ENCODE results near the gene KCNE4.

DNA sequence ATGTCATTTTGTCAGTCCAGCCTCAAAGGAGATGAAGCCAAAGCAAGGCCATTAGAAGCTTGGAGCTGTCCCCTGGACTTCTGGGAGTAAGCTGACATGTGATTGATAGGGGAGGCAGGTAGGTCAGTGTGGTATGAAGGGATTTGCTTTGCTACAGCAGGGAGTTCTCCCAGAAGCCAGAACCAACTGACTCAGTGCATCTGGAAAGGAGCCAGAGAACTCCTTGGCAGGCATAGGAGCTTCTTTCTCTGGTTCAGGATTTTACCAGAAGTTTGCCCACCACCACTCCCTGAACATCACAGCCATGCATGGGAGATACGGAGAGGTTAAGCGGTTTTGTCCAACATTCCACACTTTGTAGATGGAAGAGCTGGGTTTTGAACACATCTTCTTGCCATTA lies 24.5 kb upstream of the KCNE4 start:
- TF ChIP-seq, protein P1, sequence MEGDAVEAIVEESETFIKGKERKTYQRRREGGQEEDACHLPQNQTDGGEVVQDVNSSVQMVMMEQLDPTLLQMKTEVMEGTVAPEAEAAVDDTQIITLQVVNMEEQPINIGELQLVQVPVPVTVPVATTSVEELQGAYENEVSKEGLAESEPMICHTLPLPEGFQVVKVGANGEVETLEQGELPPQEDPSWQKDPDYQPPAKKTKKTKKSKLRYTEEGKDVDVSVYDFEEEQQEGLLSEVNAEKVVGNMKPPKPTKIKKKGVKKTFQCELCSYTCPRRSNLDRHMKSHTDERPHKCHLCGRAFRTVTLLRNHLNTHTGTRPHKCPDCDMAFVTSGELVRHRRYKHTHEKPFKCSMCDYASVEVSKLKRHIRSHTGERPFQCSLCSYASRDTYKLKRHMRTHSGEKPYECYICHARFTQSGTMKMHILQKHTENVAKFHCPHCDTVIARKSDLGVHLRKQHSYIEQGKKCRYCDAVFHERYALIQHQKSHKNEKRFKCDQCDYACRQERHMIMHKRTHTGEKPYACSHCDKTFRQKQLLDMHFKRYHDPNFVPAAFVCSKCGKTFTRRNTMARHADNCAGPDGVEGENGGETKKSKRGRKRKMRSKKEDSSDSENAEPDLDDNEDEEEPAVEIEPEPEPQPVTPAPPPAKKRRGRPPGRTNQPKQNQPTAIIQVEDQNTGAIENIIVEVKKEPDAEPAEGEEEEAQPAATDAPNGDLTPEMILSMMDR (IDR thresholded peaks at IDR 0.05; ENCODE audit: low read depth, low read length, poor library complexity, severe bottlenecking) = no peak
- TF ChIP-seq EZH2phosphoT487 (IDR thresholded peaks at IDR 0.05; ENCODE audit: borderline replicate concordance, low read length) = no peak
